Measurements from ENCODE around the gene SPG11. TPM values are rescaled to one million over a fixed set of nuclear protein-coding genes. Genes with fewer than 3 reads are reported as not detected.

SPG11 gene
- total and polyA plus RNA-seq, 2 donors (not counting 1 experiment from before 2014, with no cell fraction given), result 134 to 219 TPM

DNA sequence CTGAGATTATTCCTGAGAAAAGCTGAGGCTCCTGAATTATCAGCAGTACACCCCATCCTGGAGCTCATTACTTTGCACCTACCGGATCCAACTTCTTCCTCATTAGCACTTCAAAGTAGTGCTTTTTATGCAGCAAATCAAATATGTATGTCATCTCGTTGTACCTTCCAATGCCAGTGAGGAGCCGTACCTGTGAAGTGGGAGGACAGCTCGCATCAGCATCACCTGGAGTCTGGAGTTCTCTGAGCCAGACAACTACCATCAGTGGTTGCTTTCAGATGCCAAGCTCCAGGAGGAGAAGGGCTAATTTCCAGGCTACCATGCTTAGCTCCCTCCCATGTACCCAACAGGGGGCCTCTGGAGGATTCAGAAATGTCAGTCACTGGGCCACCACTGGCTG, 94.1 kb downstream of the SPG11 start:
- H3K4me1 Mint-ChIP-seq, result no peaks in the 10 kb centered on the region
- Histone ChIP-seq H4K20me1 (ENCODE audit: control insufficient read depth, insufficient read depth, low read length, poor library complexity, severe bottlenecking) (no peaks in the 10 kb centered on the region), H3K9me3 (ENCODE audit: control extremely low read depth in 1 of 3, control insufficient read depth in 2 of 3, insufficient read depth in 1 of 3, low read length in 2 of 3) (peaks cover 0 to 8% (median 7%) of the 10 kb centered on the region in 3 donors), H3K4me1 (ENCODE audit: control insufficient read depth in 2 of 2, insufficient read depth in 2 of 2, low read length in 2 of 2) (no peaks in the 10 kb centered on the region), H3K36me3 (replicated peaks in 1 of 2; ENCODE audit: control extremely low read depth in 1 of 2, control insufficient read depth in 1 of 2, extremely low read depth in 1 of 2, insufficient read depth in 2 of 2, low read length in 1 of 2) (peaks cover 21 to 85% of the 10 kb centered on the region in 2 experiments), H3K27me3 (replicated peaks in 1 of 4; ENCODE audit: control extremely low read depth in 1 of 4, control insufficient read depth in 3 of 4, insufficient read depth in 4 of 4, low read length in 3 of 4) (no peaks in the 10 kb centered on the region), H2AFZ (ENCODE audit: insufficient read depth, low read depth, low read length, poor library complexity, severe bottlenecking) (no peak overlapping the region), H3K27ac (ENCODE audit: low read length in 2 of 2) (no peak overlapping the region), H3K4me3 (ENCODE audit: control extremely low read depth in 1 of 5, extremely low read depth in 1 of 5, insufficient read depth in 1 of 5, low read depth in 2 of 5, low read length in 4 of 5) (no peak overlapping the region), H3K4me2 (replicated peaks; ENCODE audit: low read depth, low read length, poor library complexity, severe bottlenecking) (no peak overlapping the region), H3K9ac (ENCODE audit: low read length) (no peak overlapping the region), H3K79me2 (ENCODE audit: control insufficient read depth, insufficient read depth, low read length) (no peaks in the 10 kb centered on the region)
- H3K27ac Mint-ChIP-seq, result peak overlapping the region; percentile 10
- ChIA-PET CTCF (interaction anchor here (1.0 kb wide), 1 partner anchor 10 kb away, joined by 3 read pairs; no protein-coding TSS in a partner anchor), POLR2A (no interaction called here)
- no peaks in the 10 kb centered on the region for H3K27me3 Mint-ChIP-seq
- ATAC-seq (ENCODE audit: low read depth) (no peak), DNase-seq (no peak)
- no peak overlapping the region for H3K4me3 Mint-ChIP-seq
- TF ChIP-seq EZH2 (IDR thresholded peaks at IDR 0.05; ENCODE audit: borderline replicate concordance, insufficient read depth, low read depth, low read length, poor library complexity, severe bottlenecking), result no peak
- TF ChIP-seq CTCF (IDR thresholded peaks at IDR 0.05), result no peak
- intact Hi-C loops (cut with micrococcal nuclease), result no loop called here
- H3K9me3 Mint-ChIP-seq (ENCODE audit: insufficient read depth), result no peaks in the 10 kb centered on the region
- 100% methylated on average over 2 of the region's 4 CpGs for WGBS (ENCODE audit: insufficient coverage)

DNA sequence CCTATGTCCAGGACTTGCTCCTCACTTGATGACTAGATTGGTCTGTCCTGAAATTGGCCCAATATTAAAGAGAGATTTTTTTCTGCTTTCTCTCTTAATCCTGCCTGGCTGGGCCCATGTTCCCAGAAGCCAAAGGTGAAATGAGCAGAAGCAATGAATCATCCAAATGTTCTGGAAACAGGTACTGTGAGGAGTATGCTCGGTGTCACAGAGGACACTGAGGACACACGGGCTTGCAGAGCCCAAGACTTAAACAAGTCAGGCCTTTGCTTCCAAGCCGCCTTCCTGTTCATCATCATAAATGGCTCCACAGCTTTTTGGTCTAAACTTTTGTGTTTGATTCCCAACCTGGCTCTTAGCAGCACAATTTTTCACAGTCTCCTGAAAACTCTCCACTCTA, 95.1 kb downstream of the SPG11 start:
- Histone ChIP-seq H4K20me1 (ENCODE audit: control insufficient read depth, insufficient read depth, low read length, poor library complexity, severe bottlenecking) (no peaks in the 10 kb centered on the region), H3K36me3 (replicated peaks in 1 of 2; ENCODE audit: control extremely low read depth in 1 of 2, control insufficient read depth in 1 of 2, extremely low read depth in 1 of 2, insufficient read depth in 2 of 2, low read length in 1 of 2) (peaks cover 21 to 84% of the 10 kb centered on the region in 2 experiments), H3K79me2 (ENCODE audit: control insufficient read depth, insufficient read depth, low read length) (no peaks in the 10 kb centered on the region), H3K4me1 (ENCODE audit: control insufficient read depth in 2 of 2, insufficient read depth in 2 of 2, low read length in 2 of 2) (no peaks in the 10 kb centered on the region), H3K27me3 (replicated peaks in 1 of 4; ENCODE audit: control extremely low read depth in 1 of 4, control insufficient read depth in 3 of 4, insufficient read depth in 4 of 4, low read length in 3 of 4) (no peaks in the 10 kb centered on the region), H3K27ac (ENCODE audit: low read length in 2 of 2) (no peak overlapping the region), H2AFZ (ENCODE audit: insufficient read depth, low read depth, low read length, poor library complexity, severe bottlenecking) (no peak overlapping the region), H3K4me2 (replicated peaks; ENCODE audit: low read depth, low read length, poor library complexity, severe bottlenecking) (no peak overlapping the region), H3K9ac (ENCODE audit: low read length) (no peak overlapping the region), H3K9me3 (ENCODE audit: control extremely low read depth in 1 of 3, control insufficient read depth in 2 of 3, insufficient read depth in 1 of 3, low read length in 2 of 3) (peaks cover 0 to 8% (median 7%) of the 10 kb centered on the region in 3 donors), H3K4me3 (ENCODE audit: control extremely low read depth in 1 of 5, extremely low read depth in 1 of 5, insufficient read depth in 1 of 5, low read depth in 2 of 5, low read length in 4 of 5) (no peak overlapping the region)
- ChIA-PET CTCF (no interaction called here), POLR2A (no interaction called here)
- TF ChIP-seq EZH2 (IDR thresholded peaks at IDR 0.05; ENCODE audit: borderline replicate concordance, insufficient read depth, low read depth, low read length, poor library complexity, severe bottlenecking) (no peak), CTCF (IDR thresholded peaks at IDR 0.05) (no peak)
- no peak overlapping the region for H3K4me3 Mint-ChIP-seq
- DNase-seq (no peak), ATAC-seq (ENCODE audit: low read depth) (no peak)
- intact Hi-C loops (cut with micrococcal nuclease), result no loop called here
- H3K27me3 Mint-ChIP-seq, result no peaks in the 10 kb centered on the region
- 100% methylated on average over 3 of the region's 3 CpGs for WGBS (ENCODE audit: insufficient coverage)
- no peaks in the 10 kb centered on the region for H3K4me1 Mint-ChIP-seq
- H3K27ac Mint-ChIP-seq, result no peak overlapping the region
- H3K9me3 Mint-ChIP-seq (ENCODE audit: insufficient read depth), result no peaks in the 10 kb centered on the region
